Smooth muscle cell (in vitro differentiated cells): ENCODE measurements around the gene PMPCA. TPM values are rescaled to one million over a fixed set of nuclear protein-coding genes. Genes with fewer than 3 reads are reported as not detected.

Experiments
- DNase-seq: peaks from one replicate; lab custom pipeline; 2025; ENCODE audit not compliant: unreplicated experiment; lab: John Stamatoyannopoulos, UW
- H2AFZ ChIP-seq: fragments of 200-600 bp; sonication (generic); 2 replicates; pipeline ENCODE4 v1.6.0; 2016; ENCODE audit warnings: antibody characterized with exemption, low read depth, mild to moderate bottlenecking
- H3F3A ChIP-seq: fragments of 200-600 bp; sonication (generic); 2 replicates; pipeline ENCODE4 v1.6.0; 2017; ENCODE audit warnings: antibody characterized with exemption, low read depth
- H3K27ac ChIP-seq: fragments of 200-600 bp; sonication (generic); 2 replicates; pipeline ENCODE4 v1.5.1; 2016; ENCODE audit warnings: low read depth, mild to moderate bottlenecking
- H3K27me3 ChIP-seq: fragments of 200-600 bp; sonication (generic); 2 replicates; pipeline ENCODE4 v1.6.1; 2016; ENCODE audit warnings: low read depth, mild to moderate bottlenecking
- H3K36me3 ChIP-seq: fragments of 200-600 bp; sonication (generic); 2 replicates; pipeline ENCODE4 v1.5.1; 2016; ENCODE audit warnings: low read depth
- H3K4me1 ChIP-seq: fragments of 200-600 bp; sonication (generic); 2 replicates; pipeline ENCODE4 v1.5.1; 2016; ENCODE audit warnings: low read depth
- H3K4me2 ChIP-seq: fragments of 200-600 bp; sonication (generic); 2 replicates; pipeline ENCODE4 v1.6.0; 2016; ENCODE audit warnings: mild to moderate bottlenecking
- H3K4me3 ChIP-seq: fragments of 200-600 bp; sonication (generic); 2 replicates; pipeline ENCODE4 v1.5.1; 2016; ENCODE audit warnings: mild to moderate bottlenecking
- H3K79me2 ChIP-seq: fragments of 200-600 bp; sonication (generic); 2 replicates; pipeline ENCODE4 v1.6.0; 2016; ENCODE audit warnings: low read depth, mild to moderate bottlenecking
- H3K9ac ChIP-seq: fragments of 200-600 bp; sonication (generic); 2 replicates; pipeline ENCODE4 v1.6.0; 2016; ENCODE audit warnings: low read depth
- H3K9me3 ChIP-seq: fragments of 200-600 bp; sonication (generic); replicated peaks from 2 replicates; pipeline ENCODE4 v1.5.1; 2016; ENCODE audit warnings: low read depth
- H4K20me1 ChIP-seq: fragments of 200-600 bp; sonication (generic); 2 replicates; pipeline ENCODE4 v1.6.0; 2016; ENCODE audit warnings: low read depth
- CTCF ChIP-seq: fragments of 200-600 bp; sonication (generic); IDR thresholded peaks from 2 replicates; pipeline ENCODE4 v1.5.1; 2017; ENCODE audit warnings: borderline replicate concordance, mild to moderate bottlenecking, antibody characterized with exemption; ENCODE audit not compliant: insufficient read depth, poor library complexity, severe bottlenecking
- WGBS: methylation state at CpG from one replicate; pipeline ENCODE4 v1.1.7; 2016; ENCODE audit warnings: low lambda C conversion rate; 5-methylcytosine and 5-hydroxymethylcytosine counted together
- polyA plus RNA-seq: library from polyadenylated mRNA; unstranded; fragments of >200 nt; fragmentation: Nextera tagmentation; extraction: Ambion mirVana; gene quantifications from 2 replicates; pipeline ENCODE4 v1.2.1, GENCODE V29; 2016
- total RNA-seq: library from RNA; depleted of rRNA; stranded (reverse); fragments of >200 nt; gene quantifications from 2 replicates; pipeline ENCODE4 v1.2.3, GENCODE V29; 2014

The PMPCA gene
- total and polyA plus RNA-seq, 2 experiments from 2014 or later, result 39.8 to 73.0 TPM

- Histone ChIP-seq H3F3A (no peaks in the 10 kb centered on the region), H3K27me3 (no peaks in the 10 kb centered on the region), H3K4me1 (peaks cover 4% of the 10 kb centered on the region), H3K9me3 (no peaks in the 10 kb centered on the region), H3K4me3 (no peak overlapping the region), H3K9ac (no peak overlapping the region), H3K4me2 (no peak overlapping the region), H4K20me1 (peaks cover 7% of the 10 kb centered on the region), H3K27ac (no peak overlapping the region), H2AFZ (no peak overlapping the region), H3K36me3 (no peaks in the 10 kb centered on the region), H3K79me2 (no peaks in the 10 kb centered on the region)
- 95% methylated on average over 40 of the region's 45 CpGs for WGBS
- DNase-seq, result no peak
- no peak for TF ChIP-seq CTCF
These were observed 42.9 kb upstream of the PMPCA start for GRCh38 chr9:136367296-136368145.

GRCh38 chr9:136368190-136368589, 42.3 kb upstream of the PMPCA start:
- Histone ChIP-seq H3K36me3 (no peaks in the 10 kb centered on the region), H3F3A (no peaks in the 10 kb centered on the region), H3K4me2 (no peak overlapping the region), H2AFZ (no peak overlapping the region), H3K9me3 (no peaks in the 10 kb centered on the region), H4K20me1 (peaks cover 7% of the 10 kb centered on the region), H3K4me3 (no peak overlapping the region), H3K9ac (no peak overlapping the region), H3K4me1 (peaks cover 10% of the 10 kb centered on the region), H3K79me2 (no peaks in the 10 kb centered on the region), H3K27me3 (no peaks in the 10 kb centered on the region), H3K27ac (no peak overlapping the region)
- no peak for DNase-seq
- no peak for TF ChIP-seq CTCF
- whole genome bisulfite sequencing, result 93% methylated on average over 17 of the region's 18 CpGs

GRCh38 chr9:136370037-136370436, 40.4 kb upstream of the PMPCA start:
- Histone ChIP-seq H3K79me2 (no peaks in the 10 kb centered on the region), H3K9ac (no peak overlapping the region), H3K27me3 (no peaks in the 10 kb centered on the region), H3K4me2 (no peak overlapping the region), H3K4me3 (no peak overlapping the region), H3F3A (no peaks in the 10 kb centered on the region), H3K36me3 (no peaks in the 10 kb centered on the region), H3K27ac (no peak overlapping the region), H4K20me1 (no peaks in the 10 kb centered on the region), H2AFZ (no peak overlapping the region), H3K9me3 (no peaks in the 10 kb centered on the region), H3K4me1 (peaks cover 12% of the 10 kb centered on the region)
- WGBS, result 97% methylated on average over 19 of the region's 19 CpGs
- DNase-seq, result no peak
- no peak for TF ChIP-seq CTCF
